Panc1 (cell line): ENCODE measurements around the gene NTRK2. TPM values are rescaled to one million over a fixed set of nuclear protein-coding genes. Genes with fewer than 3 reads are reported as not detected.

ENCODE experiments used
- ATAC-seq: fragments of 200-7000 bp; cut with Tn5 transposase; 2 replicates; pipeline ENCODE4 v1.9.1; 2020; ENCODE audit warnings: mild to moderate bottlenecking, moderate library complexity
- BruUV-seq: library from RNA; stranded (reverse); fragments of 400-500 nt; replicated peaks from 2 replicates; lab custom pipeline; 2021; lab: Mats Ljungman, UMichigan
- CTCF ChIA-PET: fragments of 300-600 bp; sonication (Branson Sonifier 250); formaldehyde crosslinking; loops from one replicate; lab custom pipeline; 2022; ENCODE audit warnings: antibody characterized with exemption; lab: Charles Lee
- POLR2A ChIA-PET: fragments of 300-600 bp; sonication (Branson Sonifier 250); formaldehyde crosslinking; loops from one replicate; lab custom pipeline; 2022; ENCODE audit warnings: antibody characterized with exemption; lab: Charles Lee
- DNase-seq: peaks from one replicate; pipeline ENCODE4 v3.0.0-alpha.2; 2010; ENCODE audit warnings: low read depth, low spot score
- H3K27ac ChIP-seq: 2 replicates; pipeline ENCODE4 v1.5.1; 2011; ENCODE audit warnings: mild to moderate bottlenecking, low read length, inconsistent platforms
- H3K27me3 ChIP-seq: fragments of 200-500 bp; sonication (Bioruptor generic); 2 replicates; pipeline ENCODE4 v1.6.0; 2014; ENCODE audit warnings: low read length, inconsistent platforms; ENCODE audit not compliant: control insufficient read depth, insufficient read depth
- H3K36me3 ChIP-seq: fragments of 200-500 bp; sonication (Bioruptor generic); 2 replicates; pipeline ENCODE4 v1.5.1; 2014; ENCODE audit warnings: inconsistent platforms, mild to moderate bottlenecking, low read length, moderate library complexity; ENCODE audit not compliant: control insufficient read depth, insufficient read depth
- H3K4me1 ChIP-seq: 2 replicates; pipeline ENCODE4 v1.5.1; 2011; ENCODE audit warnings: inconsistent platforms, mild to moderate bottlenecking, low read length, moderate library complexity; ENCODE audit not compliant: control insufficient read depth, insufficient read depth
- H3K4me3 ChIP-seq, 2 experiments: 2 replicates each; pipeline ENCODE4 v1.5.1; 2011 to 2012; ENCODE audit warnings: low read depth in 2 of 2, low read length in 2 of 2, mild to moderate bottlenecking in 2 of 2, inconsistent platforms in 1 of 2, moderate library complexity in 1 of 2
- H3K9me3 ChIP-seq: fragments of 200-500 bp; sonication (Bioruptor generic); 2 replicates; pipeline ENCODE4 v1.5.1; 2014; ENCODE audit warnings: low read depth, mild to moderate bottlenecking, inconsistent platforms, low read length, moderate library complexity; ENCODE audit not compliant: control insufficient read depth, insufficient read depth
- CTCF ChIP-seq: fragments of 450-650 bp; IDR thresholded peaks from 2 replicates; pipeline ENCODE4 v1.5.1; 2017; ENCODE audit warnings: mild to moderate bottlenecking
- POLR2AphosphoS5 ChIP-seq: IDR thresholded peaks from 2 replicates; pipeline ENCODE4 v1.6.1; 2012; ENCODE audit warnings: mild to moderate bottlenecking, low read depth, low read length, moderate library complexity
- SIN3A ChIP-seq: IDR thresholded peaks from 2 replicates; pipeline ENCODE4 v1.6.1; 2012; ENCODE audit warnings: low read depth, mild to moderate bottlenecking, low read length, moderate library complexity, borderline replicate concordance; ENCODE audit not compliant: insufficient read depth
- TCF7L2 ChIP-seq: IDR thresholded peaks from 2 replicates; pipeline ENCODE4 v1.6.1; 2011; ENCODE audit warnings: mild to moderate bottlenecking, low read depth, low read length, inconsistent platforms
- in situ Hi-C: cut with HindIII; loops from 2 replicates; pipeline ENCODE4 v1.10.0; 2016; ENCODE audit warnings: low sequenced_read_pairs, low pct_unique_long_range_greater_than_20kb
- intact Hi-C: fragments of 100-400 bp; cut with micrococcal nuclease; formaldehyde crosslinking; loops from one replicate; pipeline ENCODE4 v1.10.0; 2022; ENCODE audit not compliant: unreplicated experiment
- total RNA-seq: library from RNA; stranded (reverse); gene quantifications from one replicate; pipeline ENCODE4 v1.2.1, GENCODE V29; 2021; ENCODE audit not compliant: unreplicated experiment
- TF ChIP-seq, protein P1 (sequence below), 2 experiments: IDR thresholded peaks; 2 replicates each; pipeline ENCODE4 v1.6.1; 2011 to 2012; ENCODE audit warnings: low read depth in 2 of 2, control low read depth in 1 of 2, low read length in 1 of 2, mild to moderate bottlenecking in 1 of 2, moderate library complexity in 1 of 2; ENCODE audit not compliant: insufficient read depth in 1 of 2

NTRK2 gene
- total RNA-seq, 1 experiment from 2014 or later, result 0.23 TPM

GRCh38 chr9:84866396-84867175, 197.1 kb downstream of the NTRK2 start:
- Histone ChIP-seq H3K27ac (no peak overlapping the region), H3K4me1 (no peaks in the 10 kb centered on the region), H3K27me3 (no peaks in the 10 kb centered on the region), H3K9me3 (no peaks in the 10 kb centered on the region), H3K36me3 (no peaks in the 10 kb centered on the region), H3K4me3 (no peak overlapping the region)
- DNase-seq (no peak), ATAC-seq (no peak)
- TF ChIP-seq SIN3A (no peak), POLR2AphosphoS5 (no peak), TCF7L2 (no peak), CTCF (no peak)
- TF ChIP-seq, protein P1, sequence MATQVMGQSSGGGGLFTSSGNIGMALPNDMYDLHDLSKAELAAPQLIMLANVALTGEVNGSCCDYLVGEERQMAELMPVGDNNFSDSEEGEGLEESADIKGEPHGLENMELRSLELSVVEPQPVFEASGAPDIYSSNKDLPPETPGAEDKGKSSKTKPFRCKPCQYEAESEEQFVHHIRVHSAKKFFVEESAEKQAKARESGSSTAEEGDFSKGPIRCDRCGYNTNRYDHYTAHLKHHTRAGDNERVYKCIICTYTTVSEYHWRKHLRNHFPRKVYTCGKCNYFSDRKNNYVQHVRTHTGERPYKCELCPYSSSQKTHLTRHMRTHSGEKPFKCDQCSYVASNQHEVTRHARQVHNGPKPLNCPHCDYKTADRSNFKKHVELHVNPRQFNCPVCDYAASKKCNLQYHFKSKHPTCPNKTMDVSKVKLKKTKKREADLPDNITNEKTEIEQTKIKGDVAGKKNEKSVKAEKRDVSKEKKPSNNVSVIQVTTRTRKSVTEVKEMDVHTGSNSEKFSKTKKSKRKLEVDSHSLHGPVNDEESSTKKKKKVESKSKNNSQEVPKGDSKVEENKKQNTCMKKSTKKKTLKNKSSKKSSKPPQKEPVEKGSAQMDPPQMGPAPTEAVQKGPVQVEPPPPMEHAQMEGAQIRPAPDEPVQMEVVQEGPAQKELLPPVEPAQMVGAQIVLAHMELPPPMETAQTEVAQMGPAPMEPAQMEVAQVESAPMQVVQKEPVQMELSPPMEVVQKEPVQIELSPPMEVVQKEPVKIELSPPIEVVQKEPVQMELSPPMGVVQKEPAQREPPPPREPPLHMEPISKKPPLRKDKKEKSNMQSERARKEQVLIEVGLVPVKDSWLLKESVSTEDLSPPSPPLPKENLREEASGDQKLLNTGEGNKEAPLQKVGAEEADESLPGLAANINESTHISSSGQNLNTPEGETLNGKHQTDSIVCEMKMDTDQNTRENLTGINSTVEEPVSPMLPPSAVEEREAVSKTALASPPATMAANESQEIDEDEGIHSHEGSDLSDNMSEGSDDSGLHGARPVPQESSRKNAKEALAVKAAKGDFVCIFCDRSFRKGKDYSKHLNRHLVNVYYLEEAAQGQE (IDR thresholded peaks at IDR 0.05; ENCODE audit: insufficient read depth in 1 of 2, low read depth in 2 of 2, low read length in 1 of 2), result no peak
- intact Hi-C loops, result no loop called here
- in situ Hi-C loops, result no loop called here
- no TSS peak for BruUV-seq
- ChIA-PET CTCF (no interaction called here), POLR2A (no interaction called here)

GRCh38 chr9:84867186-84867585, 197.7 kb downstream of the NTRK2 start:
- no peak overlapping the region for H3K27ac ChIP-seq
- no peak overlapping the region for H3K4me3 ChIP-seq
- intact Hi-C loops (no loop called here), in situ Hi-C loops (no loop called here)
- POLR2A ChIA-PET, result no interaction called here
- no peak for ATAC-seq
- no TSS peak for BruUV-seq
- DNase-seq, result no peak
- no peaks in the 10 kb centered on the region for H3K27me3 ChIP-seq
- TF ChIP-seq TCF7L2, result no peak
- no peak for TF ChIP-seq POLR2AphosphoS5
- TF ChIP-seq, protein P1 (IDR thresholded peaks at IDR 0.05; ENCODE audit: insufficient read depth in 1 of 2, low read depth in 2 of 2, low read length in 1 of 2), result no peak
- TF ChIP-seq SIN3A, result no peak
- no peak for TF ChIP-seq CTCF
- H3K4me1 ChIP-seq, result no peaks in the 10 kb centered on the region
- no peaks in the 10 kb centered on the region for H3K36me3 ChIP-seq
- H3K9me3 ChIP-seq, result no peaks in the 10 kb centered on the region
- CTCF ChIA-PET, result no interaction called here
